H1 (cell line): ENCODE measurements around the gene PROZ. TPM values are rescaled to one million over a fixed set of nuclear protein-coding genes. Genes with fewer than 3 reads are reported as not detected.
A peak's percentile ranks its signal among the peaks of the same experiment; 100 is the strongest.

Source experiments
- CTCF ChIA-PET: fragments of 300-600 bp; sonication (Branson Sonifier 250); formaldehyde crosslinking; loops from one replicate; lab custom pipeline; 2021; ENCODE audit not compliant: partially characterized antibody; lab: Charles Lee
- POLR2A ChIA-PET: fragments of 300-600 bp; sonication (Branson Sonifier 250); formaldehyde crosslinking; loops from one replicate; lab custom pipeline; 2021; ENCODE audit warnings: inconsistent platforms; ENCODE audit not compliant: partially characterized antibody; lab: Charles Lee
- DNase-seq, 2 experiments: peaks; one replicate each; pipeline versions ENCODE4 v3.0.0 to v3.0.0-alpha.2; 2010 to 2022; ENCODE audit warnings: low spot score in 2 of 2, low read depth in 1 of 2, mixed read lengths in 1 of 2
- FAIRE-seq: peaks from 2 replicates; lab custom pipeline; 2011; peaks lifted over from hg19 to GRCh38; lab: Jason Lieb, UNC
- H2AFZ ChIP-seq: 2 replicates; pipeline ENCODE4 v1.8.1; 2012; ENCODE audit warnings: low read length, inconsistent platforms
- H2AK5ac ChIP-seq: 2 replicates; pipeline ENCODE4 v1.6.1; 2013; ENCODE audit warnings: low read depth, low read length
- H2BK120ac ChIP-seq: replicated peaks from 2 replicates; pipeline ENCODE3; 2013; ENCODE audit warnings: low read depth, low read length, inconsistent platforms
- H2BK12ac ChIP-seq: 2 replicates; pipeline ENCODE4 v1.6.1; 2013; ENCODE audit warnings: low read depth, low read length
- H2BK15ac ChIP-seq: 2 replicates; pipeline ENCODE4 v1.6.1; 2013; ENCODE audit warnings: low read length
- H2BK20ac ChIP-seq: 2 replicates; pipeline ENCODE4 v1.6.1; 2013; ENCODE audit warnings: low read length
- H2BK5ac ChIP-seq: 2 replicates; pipeline ENCODE4 v1.6.1; 2013; ENCODE audit warnings: low read depth, low read length
- H3K14ac ChIP-seq: 2 replicates; pipeline ENCODE4 v1.6.1; 2013; ENCODE audit warnings: inconsistent platforms; ENCODE audit not compliant: insufficient read length
- H3K18ac ChIP-seq: 2 replicates; pipeline ENCODE4 v1.6.1; 2013; ENCODE audit warnings: low read length; ENCODE audit errors: extremely low read depth
- H3K23ac ChIP-seq: 2 replicates; pipeline ENCODE4 v1.6.1; 2013; ENCODE audit warnings: inconsistent platforms; ENCODE audit not compliant: insufficient read length
- H3K23me2 ChIP-seq: 2 replicates; pipeline ENCODE4 v1.6.1; 2013; ENCODE audit warnings: low read depth, low read length
- H3K27ac ChIP-seq: 2 replicates; pipeline ENCODE4 v1.6.1; 2011; ENCODE audit warnings: low read depth, low read length, inconsistent platforms
- H3K27me3 ChIP-seq, 4 experiments: replicated peaks in 1 of 4; 1 replicate in 1 of 4; 2 replicates in 3 of 4; pipeline versions ENCODE4 v1.6.1 to v1.8.1; 2011 to 2013; ENCODE audit warnings: low read length in 3 of 4, mild to moderate bottlenecking in 3 of 4, inconsistent platforms in 2 of 4, mixed read lengths in 2 of 4, moderate library complexity in 1 of 4; ENCODE audit not compliant: control insufficient read depth in 3 of 4, insufficient read depth in 3 of 4; ENCODE audit errors: extremely low read depth in 1 of 4
- H3K36me3 ChIP-seq, 4 experiments: 2 replicates each; pipeline versions ENCODE4 v1.6.1 to v1.8.1; 2011 to 2013; ENCODE audit warnings: mild to moderate bottlenecking in 4 of 4, low read length in 3 of 4, moderate library complexity in 2 of 4, control low read depth in 1 of 4, inconsistent platforms in 1 of 4; ENCODE audit not compliant: insufficient read depth in 4 of 4, control insufficient read depth in 2 of 4
- H3K4ac ChIP-seq: replicated peaks from 2 replicates; pipeline ENCODE3; 2013; ENCODE audit warnings: low read length, low read depth, mixed read lengths, inconsistent platforms; ENCODE audit not compliant: insufficient read length
- H3K4me1 ChIP-seq, 4 experiments: replicated peaks in 1 of 4; 1 replicate in 1 of 4; 2 replicates in 3 of 4; pipeline versions ENCODE4 v1.6.1 to v1.8.1; 2011 to 2013; ENCODE audit warnings: low read length in 3 of 4, inconsistent platforms in 2 of 4, mixed read lengths in 1 of 4; ENCODE audit not compliant: insufficient read depth in 4 of 4, control insufficient read depth in 3 of 4
- H3K4me2 ChIP-seq, 2 experiments: 2 replicates each; pipeline versions ENCODE4 v1.6.1 to v1.8.1; 2011 to 2013; ENCODE audit warnings: low read depth in 2 of 2, low read length in 2 of 2, control low read depth in 1 of 2, inconsistent platforms in 1 of 2, mild to moderate bottlenecking in 1 of 2; ENCODE audit not compliant: insufficient read depth in 1 of 2
- H3K4me3 ChIP-seq, 4 experiments: fragments of 200-600, 300-600 bp in 1 of 4; sonication (generic), shearing (Covaris generic), sonication (Bioruptor Twin) in 1 of 4; 2 replicates each; pipeline versions ENCODE4 v1.5.1 to v1.8.1; 2011 to 2016; ENCODE audit warnings: low read length in 4 of 4, low read depth in 3 of 4, control low read depth in 2 of 4, inconsistent platforms in 2 of 4, mild to moderate bottlenecking in 2 of 4, mixed read lengths in 1 of 4, moderate library complexity in 1 of 4; ENCODE audit not compliant: insufficient read depth in 2 of 4; ENCODE audit errors: extremely low read depth in 1 of 4
- H3K56ac ChIP-seq: replicated peaks from 2 replicates; pipeline ENCODE3; 2013; ENCODE audit warnings: low read depth, mild to moderate bottlenecking, mixed read lengths, low read length, inconsistent platforms; ENCODE audit not compliant: insufficient read length
- H3K79me1 ChIP-seq: 2 replicates; pipeline ENCODE4 v1.6.1; 2013; ENCODE audit warnings: low read depth, low read length, control low read depth
- H3K79me2 ChIP-seq, 2 experiments: 2 replicates each; pipeline versions ENCODE4 v1.6.1 to v1.8.1; 2012 to 2013; ENCODE audit warnings: low read length in 2 of 2, mild to moderate bottlenecking in 2 of 2, inconsistent platforms in 1 of 2; ENCODE audit not compliant: insufficient read depth in 2 of 2, control insufficient read depth in 1 of 2
- H3K9ac ChIP-seq, 4 experiments: replicated peaks in 1 of 4; 1 replicate in 1 of 4; 2 replicates in 3 of 4; pipeline versions ENCODE4 v1.6.1 to v1.8.1; 2011 to 2013; ENCODE audit warnings: low read depth in 3 of 4, low read length in 3 of 4, control low read depth in 2 of 4, mild to moderate bottlenecking in 2 of 4, moderate library complexity in 2 of 4, inconsistent platforms in 1 of 4; ENCODE audit errors: extremely low read depth in 1 of 4
- H3K9me3 ChIP-seq, 2 experiments: 2 replicates each; pipeline versions ENCODE4 v1.6.1 to v1.8.1; 2012 to 2013; ENCODE audit warnings: mild to moderate bottlenecking in 2 of 2, moderate library complexity in 2 of 2, control low read depth in 1 of 2, inconsistent platforms in 1 of 2, low read depth in 1 of 2, low read length in 1 of 2, mixed read lengths in 1 of 2; ENCODE audit not compliant: insufficient read depth in 2 of 2
- H4K20me1 ChIP-seq, 2 experiments: replicated peaks in 1 of 2; 2 replicates each; pipeline versions ENCODE3 to v1.8.1; 2011 to 2013; ENCODE audit warnings: inconsistent platforms in 2 of 2, low read length in 2 of 2, mild to moderate bottlenecking in 1 of 2; ENCODE audit not compliant: insufficient read depth in 2 of 2, control insufficient read depth in 1 of 2
- H4K5ac ChIP-seq: 2 replicates; pipeline ENCODE4 v1.6.1; 2013; ENCODE audit warnings: low read length, low read depth, mixed read lengths, inconsistent platforms; ENCODE audit not compliant: insufficient read length
- H4K8ac ChIP-seq: 2 replicates; pipeline ENCODE4 v1.8.0; 2013; ENCODE audit warnings: mild to moderate bottlenecking, moderate library complexity, low read length, inconsistent platforms; ENCODE audit not compliant: insufficient read depth; ENCODE audit errors: extremely low read depth
- H4K91ac ChIP-seq: replicated peaks from 2 replicates; pipeline ENCODE3; 2013; ENCODE audit warnings: low read length, mixed read lengths, inconsistent platforms; ENCODE audit not compliant: insufficient read length
- TBP ChIP-seq: IDR thresholded peaks from 2 replicates; pipeline ENCODE4 v1.6.1; 2011; ENCODE audit warnings: low read depth, low read length, improper control_type of control experiment
- ZNF274 ChIP-seq: IDR thresholded peaks from 2 replicates; pipeline ENCODE4 v1.7.0; 2012; ENCODE audit warnings: low read length, borderline replicate concordance; ENCODE audit errors: extremely low read depth
- WGBS, 2 experiments: shearing (Covaris generic) in 1 of 2; methylation state at CpG; one replicate each; pipeline versions ENCODE4 v1.1.6 to v1.1.7; 2013 to 2015; ENCODE audit warnings: low lambda C conversion rate in 2 of 2, mixed read lengths in 2 of 2, inconsistent platforms in 1 of 2, low coverage in 1 of 2, missing lambda C conversion rate in 1 of 2; ENCODE audit not compliant: insufficient replicate concordance in 2 of 2, insufficient coverage in 1 of 2, insufficient read length in 1 of 2; ENCODE audit errors: extremely low coverage in 1 of 2, missing lambda C conversion rate in 1 of 2; 5-methylcytosine and 5-hydroxymethylcytosine counted together
- polyA plus RNA-seq, 7 experiments: library from polyadenylated mRNA; depleted of rRNA in 3 of 7; stranded (reverse) in 5 of 7; unstranded in 2 of 7; fragments of >200 nt in 5 of 7; fragments of 200-250 nt in 2 of 7; gene quantifications; 1 replicate in 5 of 7; 2 replicates in 1 of 7; 4 replicates in 1 of 7; pipeline versions ENCODE4 v1.2.1 to v1.2.3, GENCODE V29; 2011 to 2013; ENCODE audit warnings: missing spikeins in 2 of 7, mixed read lengths in 2 of 7
- total RNA-seq: library from RNA; stranded (reverse); fragmentation: NEBNext Ultra II Directional; extraction: Animal tissue kit (Norgen Biotek cat#: 25700); gene quantifications from 2 replicates; pipeline ENCODE4 v1.2.1, GENCODE V29; 2021

PROZ gene
- total and polyA plus RNA-seq, 2 of the 8 experiments (the other 6 are each of a cell fraction or from before 2014, with no cell fraction given) = not detected

DNA sequence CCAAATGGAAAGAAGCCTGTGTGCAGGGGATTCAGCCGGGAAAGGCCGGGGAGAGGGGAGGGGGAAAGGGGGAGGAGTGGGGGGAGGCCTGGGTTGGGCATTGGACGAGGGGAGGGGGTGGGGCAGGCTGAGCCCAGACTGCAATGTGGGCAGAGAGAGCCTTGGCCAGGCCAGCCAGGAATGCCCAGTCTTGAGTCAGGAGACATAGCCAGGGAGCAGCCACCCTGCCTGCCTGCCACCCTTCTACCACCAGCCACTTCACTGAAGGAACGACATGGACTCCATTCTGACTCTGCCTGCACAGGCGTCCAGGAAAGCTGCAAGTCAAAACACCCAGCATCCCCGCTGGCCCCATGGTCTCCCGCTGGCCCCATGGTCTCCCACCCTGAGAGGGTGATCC, 498 bp downstream of the PROZ start:
- H4K8ac ChIP-seq = no peak overlapping the region
- no peaks in the 10 kb centered on the region; a peak in 1 of 7 replicates for H3K27me3 ChIP-seq
- H3K4me3 ChIP-seq = no peak overlapping the region
- no peaks in the 10 kb centered on the region for H3K79me1 ChIP-seq
- no peak overlapping the region; a peak in 2 of 4 replicates for H3K4me2 ChIP-seq
- H2AFZ ChIP-seq = no peak overlapping the region
- H2BK12ac ChIP-seq = no peak overlapping the region
- POLR2A ChIA-PET = interaction anchor here (1.3 to 2.4 kb wide), 4 partner anchors 17 to 233 kb away, joined by 3 to 9 read pairs (median 6); partner anchors contain the start of genes CUL4A and PCID2
- no peaks in the 10 kb centered on the region for H3K79me2 ChIP-seq
- H2AK5ac ChIP-seq = 0 out of 2 replicates have a peak overlapping the region, but pooled peaks have one; percentile 39
- TF ChIP-seq ZNF274 (no peak), TBP (no peak)
- no peak overlapping the region for H2BK120ac ChIP-seq
- H3K36me3 ChIP-seq = no peaks in the 10 kb centered on the region
- CTCF ChIA-PET = interaction anchor here (1.2 to 2.0 kb wide), 3 partner anchors 17 to 129 kb away, joined by 3 to 6 read pairs (median 5); no protein-coding TSS in a partner anchor
- no peak overlapping the region for H3K27ac ChIP-seq
- no peaks in the 10 kb centered on the region for H3K9me3 ChIP-seq
- peaks cover 0 to 22% (median 14%) of the 10 kb centered on the region in 4 experiments; a peak in 6 of 7 replicates for H3K4me1 ChIP-seq
- FAIRE-seq (no peak), DNase-seq (no peak)
- no peaks in the 10 kb centered on the region for H4K20me1 ChIP-seq
- peak overlapping the region; percentile 25 for H3K4ac ChIP-seq
- no peaks in the 10 kb centered on the region; the same call in 1 of the 2 replicates for H3K23me2 ChIP-seq
- H3K9ac ChIP-seq = no peak overlapping the region
- H3K23ac ChIP-seq = no peak overlapping the region
- no peak overlapping the region for H2BK15ac ChIP-seq
- no peak overlapping the region for H3K56ac ChIP-seq
- WGBS, 2 experiments = 72% methylated on average over 4 of the region's 7 CpGs; no CpG with 5 or more reads in 1 of the 2 experiments
- 0 out of 2 replicates have a peak overlapping the region, but pooled peaks have one; percentile 9 for H2BK5ac ChIP-seq
- H3K14ac ChIP-seq = no peak overlapping the region
- H2BK20ac ChIP-seq = no peak overlapping the region
- H4K91ac ChIP-seq = no peak overlapping the region
- no peak overlapping the region for H4K5ac ChIP-seq
- H3K18ac ChIP-seq = no peak overlapping the region
